IgD-negative memory B cell (primary cell): ENCODE measurements around the gene AGAP1. TPM values are rescaled to one million over a fixed set of nuclear protein-coding genes. Genes with fewer than 3 reads are reported as not detected.

ENCODE experiments used
- H3K27ac Mint-ChIP-seq, 3 donors: one replicate each; pipeline ENCODE4 v1.8.0; 2020 to 2022; ENCODE audit warnings: mild to moderate bottlenecking in 3 of 3, mixed read lengths in 3 of 3, moderate library complexity in 1 of 3
- H3K27me3 Mint-ChIP-seq: one replicate; pipeline ENCODE4 v1.8.0; 2021; ENCODE audit warnings: mixed read lengths
- H3K36me3 Mint-ChIP-seq: one replicate; pipeline ENCODE4 v1.8.0; 2020; ENCODE audit warnings: mild to moderate bottlenecking, mixed read lengths
- H3K4me1 Mint-ChIP-seq, 3 donors: one replicate each; pipeline ENCODE4 v1.8.0; 2020 to 2022; ENCODE audit warnings: mixed read lengths in 3 of 3, mild to moderate bottlenecking in 1 of 3
- H3K4me3 Mint-ChIP-seq, 4 donors: one replicate each; pipeline ENCODE4 v1.8.0; 2020 to 2022; ENCODE audit warnings: mild to moderate bottlenecking in 4 of 4, mixed read lengths in 4 of 4, moderate library complexity in 3 of 4
- H3K9me3 Mint-ChIP-seq, 3 donors: one replicate each; pipeline ENCODE4 v1.8.0; 2020 to 2021; ENCODE audit warnings: mixed read lengths in 3 of 3, mild to moderate bottlenecking in 1 of 3
- polyA plus RNA-seq: library from polyadenylated mRNA; unstranded; fragments of 300-500 nt; fragmentation: Illumina TruSeq; gene quantifications from one replicate; pipeline ENCODE4 v1.2.3, GENCODE V29; 2021

The AGAP1 gene
- polyA plus RNA-seq, 1 donor from 2014 or later: not detected

GRCh38 chr2:235510318-235510717, 16.5 kb downstream of the AGAP1 start:
- peaks cover 3% of the 10 kb centered on the region for H3K27me3 Mint-ChIP-seq
- no peaks in the 10 kb centered on the region for H3K4me1 Mint-ChIP-seq
- H3K36me3 Mint-ChIP-seq: no peaks in the 10 kb centered on the region
- H3K9me3 Mint-ChIP-seq: peaks cover 2 to 7% (median 2%) of the 10 kb centered on the region in 3 donors
- no peak overlapping the region for H3K4me3 Mint-ChIP-seq
- no peak overlapping the region for H3K27ac Mint-ChIP-seq

GRCh38 chr2:235511187-235511661, 17.4 kb downstream of the AGAP1 start:
- Mint-ChIP-seq H3K36me3 (no peaks in the 10 kb centered on the region), H3K27ac (no peak overlapping the region), H3K27me3 (no peaks in the 10 kb centered on the region), H3K4me3 (no peak overlapping the region), H3K4me1 (no peaks in the 10 kb centered on the region), H3K9me3 (peaks cover 2 to 7% (median 5%) of the 10 kb centered on the region in 3 donors)

GRCh38 chr2:235511751-235512698, 18.2 kb downstream of the AGAP1 start:
- Mint-ChIP-seq H3K4me3 (no peak overlapping the region), H3K36me3 (no peaks in the 10 kb centered on the region), H3K9me3 (peaks cover 1 to 7% (median 5%) of the 10 kb centered on the region in 3 donors), H3K4me1 (no peaks in the 10 kb centered on the region), H3K27me3 (no peaks in the 10 kb centered on the region), H3K27ac (no peak overlapping the region)

GRCh38 chr2:235512699-235513053, 18.8 kb downstream of the AGAP1 start:
- no peaks in the 10 kb centered on the region for H3K4me1 Mint-ChIP-seq
- H3K27ac Mint-ChIP-seq: no peak overlapping the region
- no peaks in the 10 kb centered on the region for H3K27me3 Mint-ChIP-seq
- peaks cover 0 to 7% (median 5%) of the 10 kb centered on the region in 3 donors for H3K9me3 Mint-ChIP-seq
- no peak overlapping the region for H3K4me3 Mint-ChIP-seq
- no peaks in the 10 kb centered on the region for H3K36me3 Mint-ChIP-seq

GRCh38 chr2:235513984-235514626, 20.3 kb downstream of the AGAP1 start:
- Mint-ChIP-seq H3K9me3 (peaks cover 0 to 4% (median 3%) of the 10 kb centered on the region in 3 donors), H3K27me3 (no peaks in the 10 kb centered on the region), H3K4me1 (no peaks in the 10 kb centered on the region), H3K4me3 (no peak overlapping the region), H3K36me3 (no peaks in the 10 kb centered on the region), H3K27ac (peak overlapping the region in 1 of 3 donors; percentile 68)

- no peaks in the 10 kb centered on the region for H3K36me3 Mint-ChIP-seq
- H3K4me1 Mint-ChIP-seq: no peaks in the 10 kb centered on the region
- no peak overlapping the region for H3K4me3 Mint-ChIP-seq
- peaks cover 0 to 4% (median 3%) of the 10 kb centered on the region in 3 donors for H3K9me3 Mint-ChIP-seq
- H3K27ac Mint-ChIP-seq: no peak overlapping the region
- no peaks in the 10 kb centered on the region for H3K27me3 Mint-ChIP-seq
These were observed 21.0 kb downstream of the AGAP1 start for GRCh38 chr2:235514627-235515363.

GRCh38 chr2:235515364-235515742, 21.5 kb downstream of the AGAP1 start:
- H3K36me3 Mint-ChIP-seq: no peaks in the 10 kb centered on the region

GRCh38 chr2:235515821-235516220, 22.0 kb downstream of the AGAP1 start:
- H3K36me3 Mint-ChIP-seq: no peaks in the 10 kb centered on the region
- H3K27ac Mint-ChIP-seq: no peak overlapping the region
- peaks cover 0 to 4% (median 0%) of the 10 kb centered on the region in 3 donors for H3K9me3 Mint-ChIP-seq
- H3K4me3 Mint-ChIP-seq: no peak overlapping the region
- H3K4me1 Mint-ChIP-seq: no peaks in the 10 kb centered on the region
- H3K27me3 Mint-ChIP-seq: no peaks in the 10 kb centered on the region

More at GRCh38 chr2:235515364-235515742, 21.5 kb downstream of the AGAP1 start:
- no peak overlapping the region for H3K27ac Mint-ChIP-seq
- H3K9me3 Mint-ChIP-seq: peaks cover 0 to 4% (median under 1%) of the 10 kb centered on the region in 3 donors
- no peak overlapping the region for H3K4me3 Mint-ChIP-seq
- no peaks in the 10 kb centered on the region for H3K27me3 Mint-ChIP-seq
- H3K4me1 Mint-ChIP-seq: no peaks in the 10 kb centered on the region

- H3K36me3 Mint-ChIP-seq: no peaks in the 10 kb centered on the region
- H3K4me3 Mint-ChIP-seq: no peak overlapping the region
- no peaks in the 10 kb centered on the region for H3K4me1 Mint-ChIP-seq
- H3K27ac Mint-ChIP-seq: no peak overlapping the region
- no peaks in the 10 kb centered on the region for H3K27me3 Mint-ChIP-seq
- peaks cover 0 to 4% (median 0%) of the 10 kb centered on the region in 3 donors for H3K9me3 Mint-ChIP-seq
These were observed 22.4 kb downstream of the AGAP1 start for GRCh38 chr2:235516257-235516656.

GRCh38 chr2:235518322-235519090, 24.7 kb downstream of the AGAP1 start:
- H3K9me3 Mint-ChIP-seq: peaks cover 0 to 4% (median 0%) of the 10 kb centered on the region in 3 donors
- no peak overlapping the region for H3K4me3 Mint-ChIP-seq
- H3K4me1 Mint-ChIP-seq: no peaks in the 10 kb centered on the region
- H3K27ac Mint-ChIP-seq: no peak overlapping the region
- no peaks in the 10 kb centered on the region for H3K36me3 Mint-ChIP-seq
- H3K27me3 Mint-ChIP-seq: peaks cover 2% of the 10 kb centered on the region

GRCh38 chr2:235520787-235521186, 26.9 kb downstream of the AGAP1 start:
- Mint-ChIP-seq H3K9me3 (peaks cover 0 to 1% (median 0%) of the 10 kb centered on the region in 3 donors), H3K4me1 (no peaks in the 10 kb centered on the region), H3K36me3 (no peaks in the 10 kb centered on the region), H3K27ac (no peak overlapping the region), H3K27me3 (peaks cover 2% of the 10 kb centered on the region), H3K4me3 (no peak overlapping the region)

GRCh38 chr2:235521844-235522243, 28.0 kb downstream of the AGAP1 start:
- no peak overlapping the region for H3K4me3 Mint-ChIP-seq
- H3K36me3 Mint-ChIP-seq: no peaks in the 10 kb centered on the region
- H3K4me1 Mint-ChIP-seq: no peaks in the 10 kb centered on the region
- H3K27ac Mint-ChIP-seq: no peak overlapping the region
- H3K9me3 Mint-ChIP-seq: peaks cover 0 to 1% (median 0%) of the 10 kb centered on the region in 3 donors
- H3K27me3 Mint-ChIP-seq: peaks cover 2% of the 10 kb centered on the region

GRCh38 chr2:235523021-235523420, 29.2 kb downstream of the AGAP1 start:
- H3K27me3 Mint-ChIP-seq: peaks cover 2% of the 10 kb centered on the region
- H3K9me3 Mint-ChIP-seq: peaks cover 0 to under 1% (median 0%) of the 10 kb centered on the region in 3 donors
- H3K4me1 Mint-ChIP-seq: peaks cover 0 to 1% (median 0%) of the 10 kb centered on the region in 3 donors
- H3K4me3 Mint-ChIP-seq: no peak overlapping the region
- H3K27ac Mint-ChIP-seq: no peak overlapping the region
- H3K36me3 Mint-ChIP-seq: no peaks in the 10 kb centered on the region

GRCh38 chr2:235523486-235524150, 29.8 kb downstream of the AGAP1 start:
- Mint-ChIP-seq H3K27ac (no peak overlapping the region), H3K4me1 (peaks cover 0 to 1% (median 0%) of the 10 kb centered on the region in 3 donors), H3K36me3 (no peaks in the 10 kb centered on the region), H3K4me3 (no peak overlapping the region), H3K9me3 (no peaks in the 10 kb centered on the region), H3K27me3 (peaks cover 2% of the 10 kb centered on the region)
